GF-D8 (cell line): ENCODE data around the gene CCT6A.
A peak's percentile ranks its signal among the peaks of the same experiment; 100 is the strongest.
"Not testable (repeated sequence)": the region's sequence is repeated elsewhere in the genome, so short reads cannot be mapped to it uniquely, and the experiment has no call there.

Experiments
- DNase-seq: peaks from one replicate; lab custom pipeline; 2025; lab: John Stamatoyannopoulos, UW

The CCT6A gene

GRCh38 chr7:56098187-56099008 is 46.8 kb downstream of the CCT6A start:
- not testable (repeated sequence) for DNase-seq

GRCh38 chr7:56099653-56100052 is 48.1 kb downstream of the CCT6A start:
- no peak for DNase-seq

DNA sequence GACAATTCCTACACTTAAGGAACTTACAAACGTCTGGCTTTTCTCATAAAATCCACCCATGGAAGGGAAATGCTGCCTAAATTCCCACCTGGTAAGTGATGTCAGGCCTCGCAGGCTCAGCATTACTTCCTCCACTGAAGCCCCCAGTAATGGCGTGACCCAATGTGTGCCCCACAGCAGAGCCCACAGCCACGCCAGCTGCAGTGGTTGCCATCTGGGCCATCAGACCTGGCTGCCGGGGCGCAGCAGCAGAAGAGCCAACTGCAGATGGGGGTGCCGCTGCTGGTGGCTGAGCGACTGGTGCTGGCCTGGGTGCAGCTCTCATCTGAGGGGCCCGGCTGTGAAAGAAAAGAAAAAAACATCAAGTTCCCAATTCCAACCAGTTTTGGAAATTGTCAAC is 52.6 kb downstream of the CCT6A start:
- not testable (repeated sequence) for DNase-seq

DNA sequence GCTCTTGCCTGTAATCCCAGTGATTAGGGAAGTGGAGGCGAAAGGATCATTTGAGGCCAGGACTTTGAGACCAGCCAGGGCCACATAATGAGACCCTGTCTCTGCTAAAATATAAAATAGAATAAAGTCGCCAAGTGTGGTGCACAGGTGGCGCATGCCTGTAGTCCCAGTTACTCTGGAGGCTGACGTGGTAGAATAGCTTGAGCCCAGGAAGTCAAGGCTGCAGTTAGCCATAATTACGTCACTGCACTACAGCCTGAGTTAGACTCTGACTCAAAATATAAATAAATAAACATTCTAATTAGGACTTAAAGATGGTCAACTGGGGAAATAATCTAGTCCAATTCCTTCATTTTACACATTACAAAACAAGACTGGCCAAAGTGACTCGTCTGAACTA is 53.9 kb downstream of the CCT6A start:
- peak; percentile 58 for DNase-seq

DNA sequence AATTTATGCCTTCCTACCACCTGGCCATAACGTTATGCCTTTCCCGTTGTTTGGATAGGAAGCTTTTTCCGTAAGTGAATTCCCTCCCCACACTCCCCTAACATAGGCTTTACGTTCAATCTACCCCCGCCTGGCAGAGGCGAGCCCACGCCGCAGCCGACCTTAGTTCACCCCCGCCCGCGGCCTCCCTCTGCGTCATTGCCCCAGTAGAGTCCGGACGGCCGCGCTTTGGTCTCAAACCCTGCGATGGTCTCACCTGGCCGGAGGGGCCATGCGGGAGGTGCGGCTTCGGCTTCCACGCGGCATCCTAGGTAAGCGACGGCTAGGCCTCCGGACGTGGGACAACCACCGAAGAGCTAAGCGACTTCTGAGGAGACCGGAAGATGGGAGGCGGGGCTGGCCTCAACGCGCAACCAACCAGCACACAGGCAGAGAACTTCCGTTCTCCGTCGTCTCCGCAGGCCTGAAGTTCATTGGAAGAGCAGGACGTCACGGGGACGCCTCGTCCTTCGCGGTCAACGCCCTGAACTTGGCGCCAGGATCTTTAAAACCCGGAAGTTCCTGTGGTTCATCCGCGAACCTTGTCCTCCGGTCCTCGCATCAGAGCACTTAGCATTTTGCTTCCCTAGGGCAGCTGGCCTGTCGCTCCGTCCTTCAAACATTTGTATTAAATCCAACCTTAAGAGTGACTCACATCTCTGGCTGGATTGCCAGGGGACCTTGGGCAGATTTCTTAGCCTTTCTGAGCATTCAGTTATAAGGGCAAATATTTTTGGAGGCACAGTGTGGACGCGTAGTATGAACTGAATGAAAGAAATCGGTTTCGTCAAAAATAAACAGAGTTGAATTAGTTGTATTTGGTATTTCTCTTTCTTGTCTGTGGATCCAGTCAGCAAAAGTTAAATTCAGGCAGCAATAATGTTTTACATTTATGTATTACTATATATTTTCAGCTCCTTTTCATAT is 54.8 kb downstream of the CCT6A start, which contains the start of gene CHCHD2:
CHCHD2 (minus strand) TSS at position 369 of the 966 bp plus-strand sequence; CDS start at position 306, 63 bp downstream.
- peak; percentile 99 for DNase-seq

DNA sequence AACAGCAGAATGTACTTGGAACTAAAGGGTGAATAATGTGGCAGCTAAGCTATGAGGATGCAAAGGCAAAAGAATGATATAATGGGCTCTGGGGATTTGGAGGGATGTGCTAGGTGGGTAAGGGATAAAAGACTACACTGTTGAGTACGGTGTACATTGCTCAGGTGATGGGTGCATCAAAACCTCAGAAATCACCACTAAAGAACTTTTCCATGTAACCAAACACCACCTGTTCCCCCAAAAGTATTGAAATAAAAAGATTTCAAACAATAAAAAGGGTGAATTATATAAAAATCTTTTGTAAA is 56.3 kb downstream of the CCT6A start:
- DNase-seq: no peak

DNA sequence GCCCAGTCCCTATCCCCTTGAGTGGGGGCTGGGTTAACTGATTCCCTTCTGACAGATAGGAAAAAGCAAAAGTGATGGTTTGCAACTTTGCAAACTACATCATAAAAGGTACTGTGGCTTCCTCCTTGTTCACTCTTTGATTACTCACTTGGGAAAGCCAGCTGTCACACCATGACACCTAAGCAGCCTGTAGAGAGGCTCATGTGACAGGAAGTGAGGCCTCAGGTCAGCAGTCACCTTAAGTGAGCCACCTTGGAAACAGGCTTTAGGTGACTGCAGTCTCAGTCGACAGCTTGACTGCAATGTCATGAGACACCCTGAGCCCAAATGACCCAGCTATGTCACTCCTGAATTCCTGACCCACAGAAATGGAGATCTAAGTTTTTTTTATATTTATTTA is 59.0 kb downstream of the CCT6A start:
- DNase-seq: no peak

- not testable (repeated sequence) for DNase-seq
These were observed 60.7 kb downstream of the CCT6A start for GRCh38 chr7:56112244-56112643.
